Neuronal stem cell (in vitro differentiated cells): ENCODE results near the gene NDUFA6. TPM values are rescaled to one million over a fixed set of nuclear protein-coding genes. Genes with fewer than 3 reads are reported as not detected.
"Not testable (repeated sequence)": the region's sequence is repeated elsewhere in the genome, so short reads cannot be mapped to it uniquely, and the experiment has no call there.

Source experiments
- DNase-seq: peaks from one replicate; pipeline ENCODE4 v3.0.0-alpha.2; 2013; ENCODE audit warnings: low spot score
- H2AFZ ChIP-seq: one replicate; pipeline ENCODE4 v1.6.1; 2013; ENCODE audit warnings: mild to moderate bottlenecking, low read length, inconsistent platforms
- H2AK5ac ChIP-seq: 2 replicates; pipeline ENCODE4 v1.6.1; 2013; ENCODE audit warnings: low read depth, mild to moderate bottlenecking, inconsistent platforms, low read length, moderate library complexity, mixed read lengths
- H2BK120ac ChIP-seq: 2 replicates; pipeline ENCODE4 v1.6.1; 2013; ENCODE audit warnings: low read depth, mild to moderate bottlenecking, inconsistent platforms, low read length, moderate library complexity, mixed read lengths
- H2BK12ac ChIP-seq: one replicate; pipeline ENCODE4 v1.6.1; 2013; ENCODE audit warnings: low read length, inconsistent platforms
- H2BK15ac ChIP-seq: 2 replicates; pipeline ENCODE4 v1.6.1; 2013; ENCODE audit warnings: mild to moderate bottlenecking, low read length, inconsistent platforms, mixed read lengths
- H2BK5ac ChIP-seq: one replicate; pipeline ENCODE4 v1.6.1; 2013; ENCODE audit warnings: inconsistent platforms, mild to moderate bottlenecking, low read length, moderate library complexity
- H3K14ac ChIP-seq: one replicate; pipeline ENCODE4 v1.6.1; 2013; ENCODE audit warnings: low read length, inconsistent platforms
- H3K18ac ChIP-seq: 2 replicates; pipeline ENCODE4 v1.6.1; 2013; ENCODE audit warnings: low read length, inconsistent platforms
- H3K23ac ChIP-seq: 2 replicates; pipeline ENCODE4 v1.6.1; 2013; ENCODE audit warnings: low read depth, mild to moderate bottlenecking, mixed read lengths, low read length, inconsistent platforms; ENCODE audit not compliant: poor library complexity
- H3K27ac ChIP-seq: replicated peaks from 3 replicates; pipeline ENCODE4 v1.5.1; 2013; ENCODE audit warnings: low read length, inconsistent platforms
- H3K27me3 ChIP-seq, 3 experiments: 2 replicates each; pipeline ENCODE4 v1.6.1; 2013; ENCODE audit warnings: low read length in 3 of 3, mild to moderate bottlenecking in 2 of 3, inconsistent platforms in 1 of 3, low read depth in 1 of 3, mixed read lengths in 1 of 3, moderate library complexity in 1 of 3; ENCODE audit not compliant: control insufficient read depth in 3 of 3, insufficient read depth in 3 of 3
- H3K36me3 ChIP-seq, 2 donors: replicated peaks in 1 of 2; 2 replicates each; pipeline ENCODE4 v1.6.1; 2013; ENCODE audit warnings: low read length in 2 of 2; ENCODE audit not compliant: control insufficient read depth in 2 of 2, insufficient read depth in 2 of 2
- H3K4ac ChIP-seq: 2 replicates; pipeline ENCODE4 v1.6.1; 2013; ENCODE audit warnings: inconsistent platforms, mild to moderate bottlenecking, low read length, moderate library complexity
- H3K4me1 ChIP-seq, 2 donors: 1 replicate in 1 of 2; 2 replicates in 1 of 2; pipeline ENCODE4 v1.6.1; 2013; ENCODE audit warnings: low read length in 2 of 2, low read depth in 1 of 2; ENCODE audit not compliant: control insufficient read depth in 2 of 2, insufficient read depth in 1 of 2
- H3K4me2 ChIP-seq: one replicate; pipeline ENCODE4 v1.6.1; 2013; ENCODE audit warnings: mild to moderate bottlenecking, low read length, inconsistent platforms; ENCODE audit not compliant: insufficient read depth, poor library complexity, severe bottlenecking
- H3K4me3 ChIP-seq, 2 donors: 2 replicates each; pipeline ENCODE4 v1.5.1; 2013; ENCODE audit warnings: low read length in 2 of 2, mild to moderate bottlenecking in 2 of 2, inconsistent platforms in 1 of 2, moderate library complexity in 1 of 2
- H3K79me1 ChIP-seq: one replicate; pipeline ENCODE4 v1.6.1; 2013; ENCODE audit warnings: low read depth, mild to moderate bottlenecking, inconsistent platforms, low read length, moderate library complexity
- H3K9ac ChIP-seq: one replicate; pipeline ENCODE4 v1.6.1; 2013; ENCODE audit warnings: mild to moderate bottlenecking, low read depth, low read length, inconsistent platforms; ENCODE audit not compliant: poor library complexity
- H3K9me3 ChIP-seq, 2 donors: replicated peaks in 1 of 2; 2 replicates each; pipeline versions ENCODE3 to v1.6.1; 2013; ENCODE audit warnings: low read length in 2 of 2, mild to moderate bottlenecking in 2 of 2, inconsistent platforms in 1 of 2, low read depth in 1 of 2, mixed read lengths in 1 of 2, moderate library complexity in 1 of 2; ENCODE audit not compliant: control insufficient read depth in 2 of 2, insufficient read depth in 1 of 2
- H4K8ac ChIP-seq: one replicate; pipeline ENCODE4 v1.6.1; 2013; ENCODE audit warnings: low read depth, mild to moderate bottlenecking, inconsistent platforms, low read length, moderate library complexity
- H4K91ac ChIP-seq: one replicate; pipeline ENCODE4 v1.6.1; 2013; ENCODE audit warnings: low read length, low read depth, mild to moderate bottlenecking, inconsistent platforms; ENCODE audit not compliant: poor library complexity
- WGBS, 2 donors: extraction: QIAGEN DNeasy Blood & Tissue Kit; methylation state at CpG; one replicate each; pipeline ENCODE4 v1.1.7; 2013; ENCODE audit warnings: missing lambda C conversion rate in 2 of 2, mixed read lengths in 1 of 2; ENCODE audit not compliant: insufficient read length in 2 of 2, insufficient replicate concordance in 1 of 2; ENCODE audit errors: extremely low coverage in 2 of 2; 5-methylcytosine and 5-hydroxymethylcytosine counted together
- polyA plus RNA-seq, 2 experiments: library from polyadenylated mRNA; stranded (reverse); fragments of 200-250 nt; gene quantifications; one replicate each; pipeline ENCODE4 v1.2.3, GENCODE V29; 2013

NDUFA6 gene
- 144 TPM for polyA plus RNA-seq (2013, experiment 1 of 2)
- polyA plus RNA-seq (2013, experiment 2 of 2): 142 TPM

DNA sequence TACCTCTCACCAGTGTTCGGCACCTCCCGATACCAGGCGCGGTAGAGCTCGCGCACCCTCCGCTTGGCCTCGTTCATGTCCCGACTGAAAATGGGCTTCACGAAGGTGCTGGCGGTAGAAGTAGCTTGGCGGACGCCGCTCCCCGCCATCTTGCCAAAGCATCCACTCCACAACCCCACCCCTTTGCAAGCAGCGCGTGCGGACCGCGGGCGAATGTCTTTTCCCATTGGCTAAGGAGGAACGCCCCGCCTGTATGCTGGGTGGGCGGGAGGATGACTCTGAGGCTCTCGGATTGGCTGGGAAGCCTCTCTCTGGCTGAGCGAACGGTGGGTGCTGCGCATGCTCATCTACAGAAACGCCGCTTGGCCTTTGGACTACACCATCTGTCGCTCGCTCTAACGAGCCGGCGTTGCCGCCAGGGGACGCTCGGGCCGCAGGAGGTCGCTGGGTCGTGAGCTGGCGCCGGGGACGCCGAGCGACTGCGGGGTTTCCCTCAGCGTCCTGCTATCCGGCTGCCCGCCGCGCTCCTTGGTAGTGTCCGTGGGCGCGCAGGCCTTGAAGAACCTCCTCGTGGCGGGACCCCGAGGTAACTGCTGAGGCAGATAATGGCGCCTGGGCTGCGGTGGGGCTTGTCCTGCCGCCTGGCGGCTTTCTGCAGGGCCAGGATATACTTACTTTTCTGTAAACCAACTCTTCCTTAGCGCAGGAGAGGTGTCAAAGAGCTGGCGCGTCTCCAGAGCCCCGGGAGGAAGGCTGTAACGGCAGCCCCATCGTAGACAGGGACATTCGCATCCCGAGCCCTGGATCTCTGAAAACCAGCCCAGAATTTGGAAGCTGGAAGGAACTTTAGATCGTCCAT, at the start of gene NDUFA6:
Gene NDUFA6, minus strand, starts transcription at position 177 of the 859 bp plus-strand sequence. Its CDS starts 28 bp downstream, at position 149.
- H3K27ac ChIP-seq: peak within 1 kb of the TSS; percentile 77
- peak within 1 kb of the TSS; percentile 98 for H3K9ac ChIP-seq
- H3K9me3 ChIP-seq: peaks cover 2 to 14% of the 10 kb centered on the region in 2 donors
- H2AK5ac ChIP-seq: peak within 1 kb of the TSS; percentile 77
- H2AFZ ChIP-seq: peak within 1 kb of the TSS; percentile 96
- no CpG with 5 or more reads among the region's 71 CpGs for WGBS, 2 donors
- H3K4me1 ChIP-seq: peaks cover 3 to 4% of the 10 kb centered on the region in 2 donors
- peaks cover 11 to 30% of the 10 kb centered on the region in 2 donors for H3K36me3 ChIP-seq
- peak within 1 kb of the TSS; percentile 85 for H2BK5ac ChIP-seq
- H3K4me2 ChIP-seq: peak within 1 kb of the TSS; percentile 98
- H3K14ac ChIP-seq: peak within 1 kb of the TSS; percentile 85
- no peak within 1 kb of the TSS for H4K8ac ChIP-seq
- H2BK15ac ChIP-seq: no peak within 1 kb of the TSS
- H3K4ac ChIP-seq: no peak within 1 kb of the TSS
- H4K91ac ChIP-seq: no peak within 1 kb of the TSS
- peak within 1 kb of the TSS; percentile 97 for H3K18ac ChIP-seq
- peak within 1 kb of the TSS; percentile 44 for H2BK120ac ChIP-seq
- DNase-seq: peak; percentile 98
- no peaks in the 10 kb centered on the region for H3K79me1 ChIP-seq
- H3K23ac ChIP-seq: peak within 1 kb of the TSS; percentile 87
- no peak within 1 kb of the TSS for H2BK12ac ChIP-seq
- peak within 1 kb of the TSS; percentile 87 to 97 for H3K4me3 ChIP-seq
- H3K27me3 ChIP-seq: peaks cover 0 to 2% (median 0%) of the 10 kb centered on the region in 3 experiments

DNA sequence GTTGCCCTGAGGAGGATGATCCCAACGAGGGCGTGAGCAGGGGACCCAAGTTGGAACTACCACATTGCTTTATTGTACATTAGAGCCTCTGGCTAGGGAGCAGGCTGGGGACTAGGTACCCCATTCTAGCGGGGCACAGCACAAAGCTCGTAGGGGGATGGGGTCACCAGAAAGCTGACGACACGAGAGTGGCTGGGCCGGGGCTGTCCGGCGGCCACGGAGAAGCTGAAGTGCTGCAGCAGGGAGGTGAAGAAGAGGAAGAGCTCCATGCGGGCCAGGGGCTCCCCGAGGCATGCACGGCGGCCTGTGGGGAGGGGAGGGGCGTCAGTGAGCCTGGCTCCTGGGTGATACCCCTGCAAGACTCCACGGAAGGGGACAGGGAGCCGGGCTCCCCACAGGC, 49.6 kb upstream of the NDUFA6 start:
- H3K27me3 ChIP-seq, H4K91ac ChIP-seq, DNase-seq, H3K9ac ChIP-seq, H2BK5ac ChIP-seq, H3K14ac ChIP-seq, H2BK15ac ChIP-seq, H2BK120ac ChIP-seq, H3K27ac ChIP-seq, H3K4me1 ChIP-seq, H2BK12ac ChIP-seq, H4K8ac ChIP-seq, H3K79me1 ChIP-seq, H3K9me3 ChIP-seq, H2AFZ ChIP-seq, H2AK5ac ChIP-seq, H3K18ac ChIP-seq, H3K23ac ChIP-seq, H3K4ac ChIP-seq, H3K36me3 ChIP-seq, H3K4me2 ChIP-seq, H3K4me3 ChIP-seq: not testable (repeated sequence)
- no CpG with 5 or more reads among the region's 17 CpGs for WGBS, 2 donors

DNA sequence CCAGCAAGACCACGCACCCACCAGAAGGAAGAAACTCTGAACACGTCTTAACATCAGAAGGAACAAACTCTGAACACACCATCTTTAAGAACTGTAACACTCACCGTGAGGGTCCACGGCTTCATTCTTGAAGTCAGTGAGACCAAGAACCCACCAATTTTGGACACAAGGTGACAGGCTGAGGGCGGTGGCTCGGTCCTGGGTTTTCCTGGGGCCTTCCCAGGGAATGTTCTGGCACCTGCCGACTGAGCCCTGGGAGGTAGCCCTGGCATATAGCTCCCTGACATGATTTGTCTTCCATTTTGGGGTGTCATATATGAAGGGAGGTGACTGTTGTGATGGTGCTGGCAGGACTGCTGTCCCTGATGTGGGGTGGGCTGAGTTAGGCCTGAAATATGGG, 48.9 kb upstream of the NDUFA6 start:
- H3K36me3 ChIP-seq, H3K4me1 ChIP-seq, H3K4me2 ChIP-seq, H3K79me1 ChIP-seq, H2AFZ ChIP-seq, H3K18ac ChIP-seq, H3K9ac ChIP-seq, DNase-seq, H4K8ac ChIP-seq, H2BK15ac ChIP-seq, H3K23ac ChIP-seq, H2BK120ac ChIP-seq, H3K4me3 ChIP-seq, H3K4ac ChIP-seq, H2AK5ac ChIP-seq, H2BK12ac ChIP-seq, H4K91ac ChIP-seq, H2BK5ac ChIP-seq, H3K9me3 ChIP-seq, H3K14ac ChIP-seq, H3K27ac ChIP-seq, H3K27me3 ChIP-seq: not testable (repeated sequence)
- no CpG with 5 or more reads among the region's 7 CpGs for WGBS, 2 donors

DNA sequence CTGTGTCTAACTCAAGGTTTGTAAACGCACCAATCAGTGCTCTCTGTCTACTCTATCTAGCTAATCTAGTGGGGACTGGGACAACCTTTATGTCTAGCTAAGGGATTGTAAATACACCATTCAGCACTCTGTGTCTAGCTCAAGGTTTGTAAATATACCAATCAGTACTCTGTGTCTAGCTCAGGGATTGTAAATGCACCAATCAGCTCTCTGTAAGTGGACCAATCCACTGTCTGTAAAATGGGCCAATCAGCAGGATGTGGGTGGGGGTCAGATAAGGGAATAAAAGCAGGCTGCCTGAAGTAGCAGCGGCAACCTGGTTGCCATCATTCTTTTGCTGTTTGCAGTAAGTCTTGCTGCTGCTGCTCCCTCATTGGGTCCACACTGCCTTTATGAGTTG, 48.4 kb upstream of the NDUFA6 start:
- H2BK12ac ChIP-seq: no peak overlapping the region
- H4K8ac ChIP-seq: no peak overlapping the region
- no peaks in the 10 kb centered on the region for H3K4me1 ChIP-seq
- no peak overlapping the region for H3K4ac ChIP-seq
- H2BK15ac ChIP-seq: no peak overlapping the region
- peaks cover 4 to 9% of the 10 kb centered on the region in 2 donors for H3K36me3 ChIP-seq
- H3K27me3 ChIP-seq: no peaks in the 10 kb centered on the region
- H3K18ac ChIP-seq: no peak overlapping the region
- no peak overlapping the region for H4K91ac ChIP-seq
- H3K79me1 ChIP-seq: peaks cover 2% of the 10 kb centered on the region
- H3K23ac ChIP-seq: no peak overlapping the region
- H3K9me3 ChIP-seq: peaks cover 3 to 5% of the 10 kb centered on the region in 2 donors
- H2BK120ac ChIP-seq: no peak overlapping the region
- H3K4me2 ChIP-seq: no peak overlapping the region
- H3K27ac ChIP-seq: no peak overlapping the region
- DNase-seq: no peak
- no peak overlapping the region for H3K9ac ChIP-seq
- no peak overlapping the region for H2AFZ ChIP-seq
- H2AK5ac ChIP-seq: no peak overlapping the region
- no peak overlapping the region for H3K4me3 ChIP-seq
- H3K14ac ChIP-seq: no peak overlapping the region
- no peak overlapping the region for H2BK5ac ChIP-seq
- no CpG with 5 or more reads among the region's 2 CpGs for WGBS, 2 donors
